Astrocyte (in vitro differentiated cells and primary cell): ENCODE results near the gene UBE3C. TPM values are rescaled to one million over a fixed set of nuclear protein-coding genes. Genes with fewer than 3 reads are reported as not detected.
A peak's percentile ranks its signal among the peaks of the same experiment; 100 is the strongest.

Experiments used
- DNase-seq: peaks from one replicate; pipeline ENCODE4 v3.0.0-alpha.2; 2010; ENCODE audit warnings: low read depth
- FAIRE-seq: peaks from 2 replicates; lab custom pipeline; 2011; peaks lifted over from hg19 to GRCh38; lab: Jason Lieb, UNC
- H2AFZ ChIP-seq: 2 replicates; pipeline ENCODE4 v1.6.0; 2012; ENCODE audit warnings: low read depth, low read length, inconsistent platforms
- H3K27ac ChIP-seq: 2 replicates; pipeline ENCODE4 v1.5.1; 2011; ENCODE audit warnings: low read depth, low read length, inconsistent platforms
- H3K27me3 ChIP-seq: 2 replicates; pipeline ENCODE4 v1.6.0; 2011; ENCODE audit warnings: low read length, inconsistent platforms; ENCODE audit not compliant: insufficient read depth
- H3K36me3 ChIP-seq: 2 replicates; pipeline ENCODE4 v1.5.1; 2011; ENCODE audit warnings: low read length, inconsistent platforms; ENCODE audit not compliant: insufficient read depth
- H3K4me1 ChIP-seq: 2 replicates; pipeline ENCODE4 v1.5.1; 2011; ENCODE audit warnings: low read length, inconsistent platforms; ENCODE audit not compliant: insufficient read depth
- H3K4me2 ChIP-seq: 2 replicates; pipeline ENCODE4 v1.6.0; 2012; ENCODE audit warnings: low read length, inconsistent platforms
- H3K4me3 ChIP-seq: 2 replicates; pipeline ENCODE4 v1.5.1; 2011; ENCODE audit warnings: low read depth, mild to moderate bottlenecking, low read length, inconsistent platforms; ENCODE audit not compliant: insufficient read depth
- H3K79me2 ChIP-seq: 2 replicates; pipeline ENCODE4 v1.6.0; 2012; ENCODE audit warnings: mild to moderate bottlenecking, low read length, inconsistent platforms; ENCODE audit not compliant: insufficient read depth
- H3K9ac ChIP-seq: 2 replicates; pipeline ENCODE4 v1.6.0; 2012; ENCODE audit warnings: mild to moderate bottlenecking, low read length, inconsistent platforms
- H3K9me3 ChIP-seq: 2 replicates; pipeline ENCODE4 v1.5.1; 2012; ENCODE audit warnings: low read depth, mild to moderate bottlenecking, low read length, inconsistent platforms; ENCODE audit not compliant: insufficient read depth
- H4K20me1 ChIP-seq: 2 replicates; pipeline ENCODE4 v1.6.0; 2012; ENCODE audit warnings: low read length, inconsistent platforms; ENCODE audit not compliant: insufficient read depth
- H3K27ac Mint-ChIP-seq: one replicate; pipeline ENCODE4 v1.8.0; 2021; ENCODE audit warnings: mild to moderate bottlenecking, mixed read lengths; ENCODE audit not compliant: unreplicated experiment
- H3K27me3 Mint-ChIP-seq: one replicate; pipeline ENCODE4 v1.8.0; 2021; ENCODE audit warnings: low read depth, mixed read lengths; ENCODE audit not compliant: unreplicated experiment
- H3K36me3 Mint-ChIP-seq: one replicate; pipeline ENCODE4 v1.8.0; 2021; ENCODE audit warnings: low read depth, mixed read lengths; ENCODE audit not compliant: unreplicated experiment
- H3K4me1 Mint-ChIP-seq: one replicate; pipeline ENCODE4 v1.8.0; 2021; ENCODE audit warnings: low read depth, mixed read lengths; ENCODE audit not compliant: unreplicated experiment
- H3K4me3 Mint-ChIP-seq: one replicate; pipeline ENCODE4 v1.8.0; 2021; ENCODE audit warnings: mild to moderate bottlenecking, moderate library complexity, mixed read lengths; ENCODE audit not compliant: unreplicated experiment
- H3K9me3 Mint-ChIP-seq: one replicate; pipeline ENCODE4 v1.8.0; 2021; ENCODE audit warnings: mild to moderate bottlenecking, mixed read lengths; ENCODE audit not compliant: unreplicated experiment
- CTCF ChIP-seq: IDR thresholded peaks from 2 replicates; pipeline ENCODE4 v1.5.1; 2011; ENCODE audit warnings: low read depth, mild to moderate bottlenecking, inconsistent platforms, low read length, moderate library complexity; ENCODE audit not compliant: insufficient read depth
- EZH2 ChIP-seq: IDR thresholded peaks from 2 replicates; pipeline ENCODE4 v1.6.1; 2012; ENCODE audit warnings: mild to moderate bottlenecking, low read length, inconsistent platforms; ENCODE audit not compliant: insufficient read depth
- total RNA-seq: library from RNA; stranded (reverse); gene quantifications from 2 replicates; pipeline ENCODE4 v1.2.1, GENCODE V29; 2021

UBE3C gene
- total RNA-seq, 1 donor from 2014 or later, result 76.9 TPM

GRCh38 chr7:157176771-157177170, 38.0 kb downstream of the UBE3C start:
- Histone ChIP-seq H3K4me1 (no peaks in the 10 kb centered on the region), H3K27ac (no peak overlapping the region), H3K36me3 (peaks cover 46% of the 10 kb centered on the region), H3K4me3 (no peak overlapping the region), H3K9me3 (no peaks in the 10 kb centered on the region), H3K9ac (no peak overlapping the region), H2AFZ (no peak overlapping the region), H3K79me2 (peaks cover 30% of the 10 kb centered on the region), H3K4me2 (no peak overlapping the region), H4K20me1 (peaks cover 13% of the 10 kb centered on the region), H3K27me3 (no peaks in the 10 kb centered on the region)
- DNase-seq (peak; percentile 22), FAIRE-seq (no peak)
- Mint-ChIP-seq H3K9me3 (no peaks in the 10 kb centered on the region), H3K4me3 (no peak overlapping the region), H3K27me3 (no peaks in the 10 kb centered on the region), H3K27ac (no peak overlapping the region), H3K36me3 (peaks cover 19% of the 10 kb centered on the region), H3K4me1 (peaks cover 2% of the 10 kb centered on the region)
- TF ChIP-seq CTCF (no peak), EZH2 (no peak)

GRCh38 chr7:157177333-157177982, 38.7 kb downstream of the UBE3C start:
- TF ChIP-seq EZH2 (no peak), CTCF (no peak)
- Histone ChIP-seq H2AFZ (no peak overlapping the region), H3K36me3 (peaks cover 49% of the 10 kb centered on the region), H3K79me2 (peaks cover 24% of the 10 kb centered on the region), H3K27me3 (no peaks in the 10 kb centered on the region), H4K20me1 (peaks cover 11% of the 10 kb centered on the region), H3K27ac (no peak overlapping the region), H3K9me3 (no peaks in the 10 kb centered on the region), H3K4me2 (no peak overlapping the region), H3K9ac (no peak overlapping the region), H3K4me1 (no peaks in the 10 kb centered on the region), H3K4me3 (no peak overlapping the region)
- Mint-ChIP-seq H3K4me3 (no peak overlapping the region), H3K9me3 (no peaks in the 10 kb centered on the region), H3K27me3 (no peaks in the 10 kb centered on the region), H3K27ac (peak overlapping the region; percentile 12), H3K4me1 (peaks cover 2% of the 10 kb centered on the region), H3K36me3 (peaks cover 25% of the 10 kb centered on the region)
- FAIRE-seq (no peak), DNase-seq (no peak)

GRCh38 chr7:157177983-157178381, 39.3 kb downstream of the UBE3C start:
- no peak for FAIRE-seq
- TF ChIP-seq CTCF (no peak), EZH2 (no peak)
- Mint-ChIP-seq H3K27me3 (no peaks in the 10 kb centered on the region), H3K36me3 (peaks cover 22% of the 10 kb centered on the region), H3K4me3 (no peak overlapping the region), H3K9me3 (no peaks in the 10 kb centered on the region), H3K27ac (no peak overlapping the region), H3K4me1 (peaks cover 2% of the 10 kb centered on the region)
- H3K4me2 ChIP-seq, result no peak overlapping the region
- DNase-seq, result no peak
- no peak overlapping the region for H3K27ac ChIP-seq
- H4K20me1 ChIP-seq, result peaks cover 11% of the 10 kb centered on the region
- peaks cover 19% of the 10 kb centered on the region for H3K79me2 ChIP-seq
- H3K9me3 ChIP-seq, result no peaks in the 10 kb centered on the region
- no peak overlapping the region for H3K9ac ChIP-seq
- H3K27me3 ChIP-seq, result no peaks in the 10 kb centered on the region
- no peak overlapping the region for H2AFZ ChIP-seq
- peaks cover 50% of the 10 kb centered on the region for H3K36me3 ChIP-seq
- H3K4me1 ChIP-seq, result no peaks in the 10 kb centered on the region
- H3K4me3 ChIP-seq, result no peak overlapping the region
